Neutrophil (primary cell): ENCODE results near the gene RBBP8NL.

Experiments
- H3K27ac ChIP-seq: fragments of 200-600 bp; sonication (generic); 2 replicates; pipeline ENCODE4 v1.5.1; 2016; ENCODE audit warnings: mild to moderate bottlenecking, moderate library complexity
- H3K27me3 ChIP-seq: fragments of 200-600 bp; sonication (generic); 2 replicates; pipeline ENCODE4 v1.6.0; 2016; ENCODE audit warnings: mild to moderate bottlenecking
- H3K36me3 ChIP-seq: fragments of 200-600 bp; sonication (generic); 2 replicates; pipeline ENCODE4 v1.5.1; 2017
- H3K4me1 ChIP-seq, 2 experiments: fragments of 200-600 bp in 1 of 2; sonication (generic) in 1 of 2; 1 replicate in 1 of 2; 2 replicates in 1 of 2; pipeline versions ENCODE4 v1.5.1 to v1.6.1; 2013 to 2016; ENCODE audit warnings: low read depth in 1 of 2, low read length in 1 of 2, mild to moderate bottlenecking in 1 of 2, moderate library complexity in 1 of 2; ENCODE audit not compliant: control insufficient read depth in 1 of 2, insufficient read depth in 1 of 2
- H3K4me3 ChIP-seq, 2 experiments: fragments of 200-600 bp in 1 of 2; sonication (generic) in 1 of 2; 1 replicate in 1 of 2; 2 replicates in 1 of 2; pipeline ENCODE4 v1.5.1; 2013 to 2016; ENCODE audit warnings: low read depth in 1 of 2, low read length in 1 of 2, mild to moderate bottlenecking in 1 of 2, moderate library complexity in 1 of 2
- H3K9me3 ChIP-seq: fragments of 200-600 bp; sonication (generic); 2 replicates; pipeline ENCODE4 v1.5.1; 2016
- CTCF ChIP-seq: fragments of 200-600 bp; sonication (generic); IDR thresholded peaks from 2 replicates; pipeline ENCODE4 v1.5.1; 2016; ENCODE audit warnings: antibody characterized with exemption

Gene RBBP8NL

GRCh38 chr20:62387933-62388635 lies 39.3 kb downstream of the RBBP8NL start:
- H3K27me3 ChIP-seq, result no peaks in the 10 kb centered on the region
- peaks cover 20 to 27% of the 10 kb centered on the region in 2 experiments for H3K4me1 ChIP-seq
- TF ChIP-seq CTCF, result no peak
- no peak overlapping the region for H3K27ac ChIP-seq
- H3K4me3 ChIP-seq, result peak overlapping the region in 1 of 2 experiments; percentile 94
- peaks cover 47% of the 10 kb centered on the region for H3K36me3 ChIP-seq
- H3K9me3 ChIP-seq, result no peaks in the 10 kb centered on the region

- H3K9me3 ChIP-seq, result no peaks in the 10 kb centered on the region
- H3K27me3 ChIP-seq, result no peaks in the 10 kb centered on the region
- H3K36me3 ChIP-seq, result peaks cover 40% of the 10 kb centered on the region
- H3K4me3 ChIP-seq, result peak overlapping the region; percentile 94 to 96
- peak overlapping the region; percentile 90 for H3K27ac ChIP-seq
- H3K4me1 ChIP-seq, result peaks cover 20 to 27% of the 10 kb centered on the region in 2 experiments
- TF ChIP-seq CTCF, result no peak
Observed at GRCh38 chr20:62387219-62387913, 40.0 kb downstream of the RBBP8NL start.

- H3K27ac ChIP-seq, result peak within 1 kb of the TSS; percentile 90
- TF ChIP-seq CTCF, result peak; percentile 69
- no peaks in the 10 kb centered on the region for H3K27me3 ChIP-seq
- H3K36me3 ChIP-seq, result peaks cover 33% of the 10 kb centered on the region
- H3K4me3 ChIP-seq, result peak within 1 kb of the TSS; percentile 94 to 96
- H3K4me1 ChIP-seq, result peaks cover 20 to 27% of the 10 kb centered on the region in 2 experiments
- H3K9me3 ChIP-seq, result no peaks in the 10 kb centered on the region
Observed at GRCh38 chr20:62386383-62387218, 40.7 kb downstream of the RBBP8NL start, which contains the start of gene RPS21. RPS21 (plus strand) TSS chr20:62387103; CDS start chr20:62387339, 236 bp downstream.

GRCh38 chr20:62382306-62383198 lies 44.8 kb downstream of the RBBP8NL start:
- no peaks in the 10 kb centered on the region for H3K9me3 ChIP-seq
- no peak overlapping the region for H3K4me3 ChIP-seq
- peak; percentile 70 for TF ChIP-seq CTCF
- no peaks in the 10 kb centered on the region for H3K36me3 ChIP-seq
- peaks cover 15 to 22% of the 10 kb centered on the region in 2 experiments for H3K4me1 ChIP-seq
- no peak overlapping the region for H3K27ac ChIP-seq
- H3K27me3 ChIP-seq, result no peaks in the 10 kb centered on the region

GRCh38 chr20:62381842-62382241 lies 45.5 kb downstream of the RBBP8NL start:
- H3K9me3 ChIP-seq, result no peaks in the 10 kb centered on the region
- no peak for TF ChIP-seq CTCF
- no peaks in the 10 kb centered on the region for H3K27me3 ChIP-seq
- peaks cover 10 to 15% of the 10 kb centered on the region in 2 experiments for H3K4me1 ChIP-seq
- H3K36me3 ChIP-seq, result no peaks in the 10 kb centered on the region
- H3K27ac ChIP-seq, result no peak overlapping the region
- H3K4me3 ChIP-seq, result no peak overlapping the region
